ENCODE results near the gene MTMR10. TPM values are rescaled to one million over a fixed set of nuclear protein-coding genes. Genes with fewer than 3 reads are reported as not detected.

The MTMR10 gene
- total and polyA plus RNA-seq, 2 experiments from 2014 or later, result 4.3 to 11.3 TPM

GRCh38 chr15:30929064-30929669 lies 62.3 kb downstream of the MTMR10 start:
- ATAC-seq (no peak), DNase-seq (ENCODE audit: low spot score) (no peak)
- no peak overlapping the region for H3K4me3 ChIP-seq
- no peak overlapping the region for H3K4me2 ChIP-seq
- H3K4me3 Mint-ChIP-seq, result no peak overlapping the region
- peaks cover 78% of the 10 kb centered on the region for H3K36me3 Mint-ChIP-seq (ENCODE audit: low read depth)
- H3K9me3 Mint-ChIP-seq, result no peaks in the 10 kb centered on the region
- H3F3A ChIP-seq (replicated peaks; ENCODE audit: low read depth), result no peaks in the 10 kb centered on the region
- no peak overlapping the region for H3K27ac ChIP-seq (ENCODE audit: low read depth)
- H3K27me3 ChIP-seq (ENCODE audit: insufficient read depth), result no peaks in the 10 kb centered on the region
- H3K4me1 ChIP-seq (ENCODE audit: insufficient read depth), result peaks cover 2% of the 10 kb centered on the region; the same call in 1 of the 2 replicates
- TF ChIP-seq JUNB (IDR thresholded peaks at IDR 0.05; ENCODE audit: unreplicated experiment), result no peak
- no peak for TF ChIP-seq NANOG (IDR thresholded peaks at IDR 0.05; ENCODE audit: borderline replicate concordance)
- TF ChIP-seq ETS1 (IDR thresholded peaks at IDR 0.05), result no peak
- no peak for TF ChIP-seq ZNF462 (CRISPR knock-in tag; IDR thresholded peaks at IDR 0.05)
- TF ChIP-seq REST (IDR thresholded peaks at IDR 0.05; ENCODE audit: unreplicated experiment), result no peak
- no peak for TF ChIP-seq CTCF (conservative IDR thresholded peaks at IDR 0.05; ENCODE audit: low read depth in 2 of 2)
- TF ChIP-seq POLR2AphosphoS5 (IDR thresholded peaks at IDR 0.05; ENCODE audit: low read depth), result no peak
- TF ChIP-seq ZNF331 (CRISPR knock-in tag; IDR thresholded peaks at IDR 0.05; ENCODE audit: low read depth), result no peak
- H3K27me3 Mint-ChIP-seq (ENCODE audit: insufficient read depth, low read depth, poor library complexity), result peaks cover 2% of the 10 kb centered on the region
- H3K9me2 ChIP-seq (ENCODE audit: insufficient read depth), result no peaks in the 10 kb centered on the region
- 0 out of 2 replicates have a peak, but pooled peaks cover 4% of the 10 kb centered on the region for H3K79me2 ChIP-seq (replicated peaks; ENCODE audit: insufficient read depth)
- no peaks in the 10 kb centered on the region for H4K20me1 ChIP-seq (replicated peaks; ENCODE audit: insufficient read depth)
- peaks cover 6% of the 10 kb centered on the region; the same call in 2 of the 3 replicates for H3K4me1 Mint-ChIP-seq
- no peak overlapping the region for H2AFZ ChIP-seq
- peaks cover 16% of the 10 kb centered on the region; the same call in 1 of the 2 replicates for H3K36me3 ChIP-seq (ENCODE audit: insufficient read depth)
- H3K27ac Mint-ChIP-seq, result no peak overlapping the region
